ENCODE measurements around the gene MGST1. TPM values are rescaled to one million over a fixed set of nuclear protein-coding genes. Genes with fewer than 3 reads are reported as not detected.

The MGST1 gene
- total RNA-seq, 3 donors from 2014 or later (not counting 1 experiment from before 2014, with no cell fraction given): 0.40 to 4.3 (median 0.63) TPM

- Mint-ChIP-seq H3K9me3 (peaks cover 14 to 23% of the 10 kb centered on the region in 2 donors), H3K27me3 (ENCODE audit: low read depth in 2 of 2) (no peaks in the 10 kb centered on the region), H3K4me1 (no peaks in the 10 kb centered on the region), H3K4me3 (no peak overlapping the region), H3K36me3 (no peaks in the 10 kb centered on the region), H3K27ac (no peak overlapping the region)
- intact Hi-C loops (cut with micrococcal nuclease): no loop called here
- Histone ChIP-seq H3K4me3 (ENCODE audit: low read length) (no peak overlapping the region), H3K27me3 (ENCODE audit: control insufficient read depth, insufficient read depth, low read length) (no peaks in the 10 kb centered on the region), H3K27ac (ENCODE audit: low read length) (no peak overlapping the region), H3K4me1 (ENCODE audit: control insufficient read depth, insufficient read depth, low read length) (no peaks in the 10 kb centered on the region), H3K36me3 (ENCODE audit: control insufficient read depth, insufficient read depth, low read length) (no peaks in the 10 kb centered on the region), H3K9me3 (ENCODE audit: control insufficient read depth, insufficient read depth, low read length) (no peaks in the 10 kb centered on the region)
- 89% methylated on average over 5 of the region's 5 CpGs for WGBS (ENCODE audit: insufficient coverage)
- TF ChIP-seq, protein P1, sequence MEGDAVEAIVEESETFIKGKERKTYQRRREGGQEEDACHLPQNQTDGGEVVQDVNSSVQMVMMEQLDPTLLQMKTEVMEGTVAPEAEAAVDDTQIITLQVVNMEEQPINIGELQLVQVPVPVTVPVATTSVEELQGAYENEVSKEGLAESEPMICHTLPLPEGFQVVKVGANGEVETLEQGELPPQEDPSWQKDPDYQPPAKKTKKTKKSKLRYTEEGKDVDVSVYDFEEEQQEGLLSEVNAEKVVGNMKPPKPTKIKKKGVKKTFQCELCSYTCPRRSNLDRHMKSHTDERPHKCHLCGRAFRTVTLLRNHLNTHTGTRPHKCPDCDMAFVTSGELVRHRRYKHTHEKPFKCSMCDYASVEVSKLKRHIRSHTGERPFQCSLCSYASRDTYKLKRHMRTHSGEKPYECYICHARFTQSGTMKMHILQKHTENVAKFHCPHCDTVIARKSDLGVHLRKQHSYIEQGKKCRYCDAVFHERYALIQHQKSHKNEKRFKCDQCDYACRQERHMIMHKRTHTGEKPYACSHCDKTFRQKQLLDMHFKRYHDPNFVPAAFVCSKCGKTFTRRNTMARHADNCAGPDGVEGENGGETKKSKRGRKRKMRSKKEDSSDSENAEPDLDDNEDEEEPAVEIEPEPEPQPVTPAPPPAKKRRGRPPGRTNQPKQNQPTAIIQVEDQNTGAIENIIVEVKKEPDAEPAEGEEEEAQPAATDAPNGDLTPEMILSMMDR (IDR thresholded peaks at IDR 0.05): no peak
- DNase-seq (no peak), ATAC-seq (no peak)
Observed at GRCh38 chr12:16384732-16385131, 37.3 kb downstream of the MGST1 start.

DNA sequence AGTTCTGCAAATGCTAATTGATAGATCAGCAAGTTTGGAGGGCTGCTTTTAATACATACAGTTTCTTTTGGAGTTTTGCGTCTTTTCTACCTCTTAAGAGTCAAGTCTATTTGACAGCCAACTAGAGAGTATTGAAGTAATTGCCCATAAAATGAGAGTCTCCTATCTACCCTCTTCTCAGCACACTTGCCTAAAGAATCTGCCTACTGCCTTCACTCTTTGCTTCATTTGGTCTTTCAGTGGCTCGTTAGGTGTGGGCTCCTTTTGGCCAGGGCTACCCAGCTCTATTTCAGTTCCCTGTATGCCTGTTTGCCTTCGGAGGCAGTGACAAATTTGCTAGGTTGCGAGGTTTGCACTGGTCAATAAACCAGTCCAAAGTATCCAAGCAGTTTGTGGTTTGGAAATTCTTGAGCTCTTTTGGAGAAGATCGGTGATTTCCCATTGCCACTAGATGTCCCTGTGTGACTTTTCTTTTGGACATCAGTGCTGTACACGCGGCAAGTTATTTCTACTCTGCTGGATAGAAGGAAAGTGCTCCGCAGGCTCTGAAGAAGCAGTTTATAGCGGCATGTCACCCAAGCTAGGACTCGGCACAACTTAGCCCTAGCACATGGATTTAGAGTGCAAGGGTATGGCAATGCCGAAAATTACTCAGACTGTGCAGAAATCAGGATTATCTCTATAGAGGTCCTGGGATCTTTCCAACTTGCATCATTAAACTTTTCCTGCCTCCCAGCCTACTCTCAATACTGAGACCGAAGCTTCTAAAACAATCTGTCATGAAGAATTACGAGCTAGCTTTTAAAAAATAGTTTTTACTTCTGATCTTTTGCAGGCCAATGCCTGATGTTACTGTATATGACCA, 38.6 kb downstream of the MGST1 start:
- H3K4me1 ChIP-seq (ENCODE audit: control insufficient read depth, insufficient read depth, low read length): no peaks in the 10 kb centered on the region
- H3K9me3 Mint-ChIP-seq: peaks cover 13 to 17% of the 10 kb centered on the region in 2 donors
- WGBS (ENCODE audit: insufficient coverage): 65% methylated on average over 12 of the region's 13 CpGs
- intact Hi-C loops (cut with micrococcal nuclease): no loop called here
- no peak overlapping the region for H3K4me3 ChIP-seq (ENCODE audit: low read length)
- no peaks in the 10 kb centered on the region for H3K9me3 ChIP-seq (ENCODE audit: control insufficient read depth, insufficient read depth, low read length)
- H3K27ac ChIP-seq (ENCODE audit: low read length): no peak overlapping the region
- H3K36me3 ChIP-seq (ENCODE audit: control insufficient read depth, insufficient read depth, low read length): no peaks in the 10 kb centered on the region
- H3K27ac Mint-ChIP-seq: no peak overlapping the region
- DNase-seq (no peak), ATAC-seq (no peak)
- H3K27me3 ChIP-seq (ENCODE audit: control insufficient read depth, insufficient read depth, low read length): no peaks in the 10 kb centered on the region
- no peaks in the 10 kb centered on the region for H3K36me3 Mint-ChIP-seq
- TF ChIP-seq, protein P1 (IDR thresholded peaks at IDR 0.05): no peak
- no peaks in the 10 kb centered on the region for H3K4me1 Mint-ChIP-seq
- H3K27me3 Mint-ChIP-seq (ENCODE audit: low read depth in 2 of 2): no peaks in the 10 kb centered on the region
- H3K4me3 Mint-ChIP-seq: no peak overlapping the region

- DNase-seq (no peak), ATAC-seq (no peak)
- Histone ChIP-seq H3K36me3 (ENCODE audit: control insufficient read depth, insufficient read depth, low read length) (no peaks in the 10 kb centered on the region), H3K4me3 (ENCODE audit: low read length) (no peak overlapping the region), H3K9me3 (ENCODE audit: control insufficient read depth, insufficient read depth, low read length) (no peaks in the 10 kb centered on the region), H3K4me1 (ENCODE audit: control insufficient read depth, insufficient read depth, low read length) (no peaks in the 10 kb centered on the region), H3K27ac (ENCODE audit: low read length) (no peak overlapping the region), H3K27me3 (ENCODE audit: control insufficient read depth, insufficient read depth, low read length) (no peaks in the 10 kb centered on the region)
- Mint-ChIP-seq H3K9me3 (peaks cover 14 to 16% of the 10 kb centered on the region in 2 donors), H3K27ac (no peak overlapping the region), H3K4me1 (no peaks in the 10 kb centered on the region), H3K4me3 (no peak overlapping the region), H3K36me3 (no peaks in the 10 kb centered on the region), H3K27me3 (ENCODE audit: low read depth in 2 of 2) (no peaks in the 10 kb centered on the region)
- intact Hi-C loops (cut with micrococcal nuclease): no loop called here
- TF ChIP-seq, protein P1 (IDR thresholded peaks at IDR 0.05): no peak
- WGBS (ENCODE audit: insufficient coverage): 100% methylated on average over 1 of the region's 2 CpGs
Observed at GRCh38 chr12:16387919-16388318, 40.5 kb downstream of the MGST1 start.

Data from natural killer cell (primary cell).